GM12892 (cell line): ENCODE data around the gene NCBP1.
A peak's percentile ranks its signal among the peaks of the same experiment; 100 is the strongest.

ENCODE experiments used
- DNase-seq: peaks from one replicate; pipeline ENCODE4 v3.0.0; 2011; ENCODE audit not compliant: insufficient read length
- FAIRE-seq: peaks from 2 replicates; lab custom pipeline; 2011; peaks lifted over from hg19 to GRCh38; lab: Jason Lieb, UNC
- POLR2A ChIP-seq: IDR thresholded peaks from 2 replicates; pipeline ENCODE4 v1.6.1; 2011; ENCODE audit warnings: low read depth, low read length, control low read depth
- POLR2AphosphoS5 ChIP-seq: IDR thresholded peaks from 2 replicates; pipeline ENCODE4 v1.6.1; 2011; ENCODE audit warnings: low read depth, low read length, control low read depth
- TAF1 ChIP-seq: IDR thresholded peaks from 2 replicates; pipeline ENCODE4 v1.6.1; 2011; ENCODE audit warnings: low read depth, mild to moderate bottlenecking, control low read depth, low read length, borderline replicate concordance

Gene NCBP1

DNA sequence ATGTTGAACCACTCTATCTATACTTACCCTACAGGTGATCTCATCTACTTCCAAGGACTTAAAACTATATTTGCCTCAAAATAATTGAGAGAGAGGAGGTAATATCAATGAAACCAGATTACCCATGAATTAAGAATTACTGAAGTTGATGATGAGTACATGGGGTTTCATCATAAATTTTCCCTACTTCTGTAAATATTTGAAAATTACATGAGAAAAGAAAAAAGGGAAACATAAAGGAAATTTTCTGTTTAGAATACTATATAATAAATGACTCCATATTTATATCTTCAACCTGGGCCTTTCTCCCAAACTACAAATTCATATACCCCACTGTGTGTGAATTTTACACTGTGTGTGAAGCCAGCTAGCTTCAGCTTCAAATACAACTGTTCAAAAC, 3.0 kb upstream of the NCBP1 start:
- TF ChIP-seq TAF1 (no peak), POLR2A (no peak), POLR2AphosphoS5 (no peak)
- FAIRE-seq (no peak), DNase-seq (no peak)

DNA sequence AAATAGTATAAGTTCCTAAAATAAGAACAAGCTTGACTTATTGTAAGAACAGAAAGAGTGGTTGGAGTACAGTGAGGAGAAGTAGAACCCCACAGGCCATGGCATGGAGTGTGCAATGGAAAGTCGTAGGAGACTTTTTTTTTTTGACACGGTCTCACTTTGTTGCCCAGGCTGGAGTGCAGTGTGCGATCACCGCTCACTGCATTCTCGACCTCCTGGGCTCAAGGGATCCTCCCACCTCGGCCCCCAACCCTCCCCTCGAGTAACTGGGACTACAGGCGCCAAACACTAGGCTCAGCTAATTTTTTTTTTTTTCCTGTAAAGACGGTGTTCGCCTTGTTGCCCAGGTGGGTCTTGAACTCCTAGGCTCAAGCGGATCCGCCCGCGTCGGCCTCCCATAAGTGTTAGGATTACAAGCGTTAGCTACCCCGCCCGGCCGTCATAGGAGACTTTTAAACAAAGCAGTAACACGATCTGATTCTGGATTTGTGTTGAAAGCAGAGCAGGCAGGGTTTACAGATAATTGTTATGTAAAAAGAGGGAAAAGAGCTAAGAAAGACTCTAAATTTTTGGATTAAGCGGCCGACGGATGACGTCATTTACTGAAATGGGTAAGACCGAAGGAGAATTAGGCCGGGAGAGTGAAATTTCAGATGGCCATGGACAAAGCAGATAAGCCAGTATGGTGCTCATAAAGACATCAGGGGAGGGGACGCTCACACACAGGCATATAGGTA, 1.2 kb upstream of the NCBP1 start:
- DNase-seq (no peak), FAIRE-seq (peak; percentile 44)
- TF ChIP-seq POLR2AphosphoS5, result no peak
- TF ChIP-seq POLR2A, result no peak
- no peak for TF ChIP-seq TAF1

DNA sequence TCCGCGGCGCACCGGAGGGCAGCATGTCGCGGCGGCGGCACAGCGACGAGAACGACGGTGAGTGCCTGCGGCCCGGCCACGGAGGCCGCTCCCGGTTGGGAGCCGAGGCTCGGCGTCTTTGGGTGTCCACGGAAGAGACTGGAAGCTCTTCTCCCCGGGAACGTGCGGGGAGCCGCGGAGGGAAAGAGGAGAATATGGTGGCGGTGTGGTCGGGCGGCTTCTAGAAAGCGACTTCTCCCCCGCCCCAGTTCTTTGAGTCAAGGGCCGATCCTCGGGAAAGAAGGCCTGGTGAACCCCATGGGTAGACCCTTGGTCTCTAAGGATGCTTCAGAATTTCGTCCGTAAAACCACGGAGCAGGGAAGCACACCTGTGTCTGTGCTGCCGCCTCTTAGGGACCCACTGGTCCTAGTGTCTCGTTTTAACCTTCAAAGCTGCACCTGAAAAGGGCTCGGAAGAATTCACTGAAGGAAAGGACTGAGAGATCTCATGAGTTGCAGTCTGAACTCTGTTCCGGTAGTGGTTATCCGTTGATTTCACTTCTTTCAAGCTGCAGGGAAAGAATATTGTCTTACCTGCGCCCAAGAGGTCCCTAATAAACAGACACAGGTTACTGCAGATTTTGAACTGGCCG, 354 bp downstream of the NCBP1 start:
- FAIRE-seq, result peak; percentile 24
- DNase-seq, result no peak

DNA sequence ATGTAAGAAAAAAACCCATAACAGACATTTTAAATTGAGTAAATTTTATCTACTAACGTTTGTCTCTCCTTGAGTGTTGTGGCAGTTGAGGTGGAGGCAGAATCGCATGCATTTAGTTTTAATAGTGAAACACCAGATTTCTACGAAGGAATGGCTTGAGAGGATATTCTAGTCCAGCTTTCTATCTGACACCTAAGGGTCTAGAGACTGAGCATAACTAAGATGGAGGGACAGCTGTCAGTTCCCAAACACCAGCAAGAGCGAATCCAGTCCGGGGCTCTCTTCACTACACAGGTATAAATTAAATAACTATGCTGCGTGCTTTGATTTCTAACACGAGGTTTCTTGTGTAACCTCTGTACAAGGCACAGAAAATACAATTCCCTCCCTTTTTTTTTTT, 1.4 kb downstream of the NCBP1 start:
- TF ChIP-seq POLR2A (no peak), POLR2AphosphoS5 (no peak), TAF1 (no peak)
- FAIRE-seq, result no peak

More for the DNA sequence above, 354 bp downstream of the NCBP1 start:
- TF ChIP-seq POLR2A (no peak), POLR2AphosphoS5 (0 out of 2 replicates have a peak, but pooled peaks have one; percentile 84), TAF1 (no peak)

DNA sequence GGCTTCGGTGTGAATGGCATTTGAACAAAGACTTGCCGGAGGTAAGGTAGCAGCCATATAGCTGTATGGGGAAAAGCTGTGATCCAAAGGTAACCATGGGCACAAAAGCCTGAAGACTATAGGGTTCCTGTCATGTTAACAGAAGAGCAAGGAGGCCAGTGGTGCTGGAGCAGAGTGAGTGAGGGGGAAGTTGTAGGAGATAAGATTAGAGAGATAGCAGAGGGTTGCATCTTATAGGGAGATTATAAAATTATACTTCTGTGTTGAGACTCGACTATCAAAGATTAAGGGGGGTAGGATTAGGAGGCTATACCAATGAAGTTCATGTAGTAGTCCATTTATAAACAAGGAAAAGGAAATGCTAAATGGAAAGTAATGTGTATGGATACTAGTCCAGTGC, 3.3 kb downstream of the NCBP1 start:
- DNase-seq, result no peak
- no peak for FAIRE-seq

More for the DNA sequence above, 1.4 kb downstream of the NCBP1 start:
- no peak for DNase-seq

DNA sequence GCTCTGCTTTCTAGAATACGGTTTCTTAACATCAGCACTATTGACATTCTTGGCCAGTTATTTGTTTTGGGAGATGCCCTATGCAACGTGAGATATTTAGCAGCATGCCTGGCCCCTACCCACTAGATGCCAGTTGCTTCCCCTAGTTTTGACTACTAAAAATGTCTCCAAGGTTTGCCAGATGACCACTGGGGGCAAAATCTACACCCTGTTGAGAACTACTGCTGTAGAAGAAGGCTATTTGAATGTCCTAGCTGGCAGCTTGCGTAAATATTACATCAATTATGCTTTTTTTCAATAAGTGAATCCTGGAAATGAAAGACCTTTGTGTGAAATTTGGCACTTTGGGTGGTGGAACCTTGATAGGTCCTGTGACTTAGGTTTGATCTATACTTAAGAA, 5.0 kb downstream of the NCBP1 start:
- FAIRE-seq, result no peak
- no peak for TF ChIP-seq TAF1
- no peak for TF ChIP-seq POLR2A
- no peak for TF ChIP-seq POLR2AphosphoS5
- DNase-seq, result no peak

More for the DNA sequence above, 3.3 kb downstream of the NCBP1 start:
- TF ChIP-seq POLR2A, result no peak
- no peak for TF ChIP-seq POLR2AphosphoS5
- TF ChIP-seq TAF1, result no peak

DNA sequence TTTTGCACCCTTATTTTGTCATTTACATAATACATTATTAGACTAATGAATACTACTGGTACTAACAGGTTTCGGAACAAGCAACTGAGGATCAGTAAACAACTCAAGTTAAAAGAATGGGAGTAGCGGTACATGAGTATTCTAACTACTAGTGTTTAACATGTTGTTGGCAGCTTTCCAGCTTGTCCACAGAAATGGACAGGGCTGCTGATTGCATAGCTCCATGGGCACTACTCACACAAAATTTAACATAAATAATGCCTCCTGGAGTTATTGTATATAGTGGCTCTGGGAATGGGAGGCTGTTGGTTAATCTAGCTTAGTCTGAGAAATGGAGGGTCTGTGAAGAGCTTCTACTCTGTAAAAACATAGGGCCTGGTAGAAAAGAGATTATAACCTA, 6.7 kb downstream of the NCBP1 start:
- FAIRE-seq, result no peak
- TF ChIP-seq TAF1 (no peak), POLR2AphosphoS5 (no peak), POLR2A (no peak)
- DNase-seq, result no peak

DNA sequence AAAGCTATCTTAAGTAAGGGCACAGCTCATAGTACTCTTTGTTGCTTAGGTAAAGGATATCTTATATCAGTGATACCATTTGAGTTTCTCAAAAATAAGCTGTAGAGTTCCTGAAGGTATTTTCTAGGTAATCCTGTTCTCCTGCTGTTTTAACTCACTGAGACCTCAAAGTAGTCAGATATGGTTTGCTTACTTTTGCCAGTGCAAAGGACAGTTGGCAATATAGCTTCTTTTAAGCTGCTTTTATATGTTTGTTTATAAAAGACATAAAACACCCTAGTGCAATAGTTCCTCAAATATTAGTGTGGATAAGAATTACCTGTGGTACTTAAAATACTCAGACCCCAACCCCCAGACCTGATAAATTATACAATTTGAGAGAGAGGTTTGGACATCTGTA, 12.1 kb downstream of the NCBP1 start:
- FAIRE-seq (peak; percentile 40), DNase-seq (no peak)
- no peak for TF ChIP-seq POLR2A
- TF ChIP-seq TAF1, result no peak
- TF ChIP-seq POLR2AphosphoS5, result no peak

DNA sequence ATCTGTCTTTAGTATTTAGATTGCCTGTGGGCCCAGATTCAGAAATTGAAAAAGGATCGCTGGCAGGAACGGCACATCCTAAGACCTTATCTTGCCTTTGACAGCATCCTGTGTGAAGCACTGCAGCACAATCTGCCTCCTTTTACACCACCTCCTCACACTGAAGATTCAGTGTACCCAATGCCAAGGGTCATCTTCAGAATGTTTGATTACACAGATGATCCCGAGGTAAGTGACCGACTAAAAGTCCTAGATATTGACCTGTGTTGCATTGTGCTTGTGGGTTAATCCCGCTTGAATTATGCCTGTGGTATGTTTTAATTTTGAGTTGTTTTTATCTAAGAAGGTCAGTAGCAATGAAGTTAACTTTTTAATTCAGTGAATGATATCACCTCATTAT, 14.4 kb downstream of the NCBP1 start:
- DNase-seq (no peak), FAIRE-seq (no peak)
- no peak for TF ChIP-seq TAF1
- no peak for TF ChIP-seq POLR2AphosphoS5
- TF ChIP-seq POLR2A, result no peak

DNA sequence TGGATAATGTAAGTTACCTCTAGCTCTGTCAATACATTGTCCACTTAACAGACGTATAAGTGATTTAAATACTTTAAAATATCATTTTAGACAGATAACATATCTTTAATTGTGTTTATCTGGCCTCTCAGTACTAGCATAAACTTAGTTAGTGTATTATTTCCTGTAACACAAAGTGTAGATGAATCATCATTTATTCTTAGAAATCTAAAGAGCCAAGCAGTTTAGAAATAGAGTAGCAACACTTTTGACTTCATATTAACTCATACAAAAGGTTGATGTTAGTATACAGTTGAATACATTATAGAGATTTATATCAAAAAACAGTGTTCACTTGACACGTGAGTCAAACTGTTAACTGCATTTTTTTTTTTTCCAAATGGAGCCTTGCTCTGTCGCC, 18.0 kb downstream of the NCBP1 start:
- FAIRE-seq (no peak), DNase-seq (no peak)
- no peak for TF ChIP-seq POLR2A
- TF ChIP-seq TAF1, result no peak
- TF ChIP-seq POLR2AphosphoS5, result no peak

DNA sequence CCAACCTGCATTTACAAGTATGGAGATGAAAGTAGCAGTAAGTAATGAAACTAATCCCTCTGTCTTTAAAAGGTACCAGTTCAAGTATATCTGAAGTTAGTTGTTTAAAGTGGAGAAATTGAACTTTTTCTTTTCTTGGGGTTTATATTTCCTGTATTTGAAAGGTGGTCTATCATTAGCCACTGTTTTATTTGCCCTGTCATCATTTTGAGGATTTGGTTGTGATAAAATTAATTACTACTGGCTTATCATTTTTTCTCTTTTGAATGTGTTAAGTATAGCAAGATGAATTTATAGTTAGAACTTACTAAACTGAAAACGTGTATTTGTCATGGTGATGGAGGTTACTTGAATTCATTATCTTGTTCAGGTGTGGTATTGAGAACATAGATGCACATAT, 25.1 kb downstream of the NCBP1 start:
- FAIRE-seq (peak; percentile 33), DNase-seq (no peak)
- TF ChIP-seq TAF1, result no peak
- TF ChIP-seq POLR2A, result no peak
- no peak for TF ChIP-seq POLR2AphosphoS5

DNA sequence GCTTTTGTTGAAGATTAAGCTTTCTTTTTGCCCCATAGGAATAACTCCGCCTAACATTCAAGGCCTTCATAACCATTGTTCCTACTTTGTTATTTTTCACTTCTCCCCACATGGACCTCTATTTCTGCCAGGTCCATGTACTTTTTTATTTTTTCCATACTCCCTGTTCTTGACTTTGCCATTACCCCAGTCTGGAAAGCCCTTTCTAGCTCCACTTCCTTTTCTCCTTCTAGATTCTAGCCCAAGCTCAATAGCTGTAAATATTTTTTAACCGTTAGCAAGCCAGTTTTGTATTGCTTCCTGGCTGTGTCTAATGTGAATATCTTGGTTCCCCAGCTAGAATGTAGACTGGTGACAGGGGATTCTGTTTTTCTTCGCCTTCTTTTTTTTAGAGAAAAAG, 26.1 kb downstream of the NCBP1 start:
- TF ChIP-seq POLR2A (no peak), POLR2AphosphoS5 (no peak), TAF1 (no peak)
- DNase-seq, result no peak
- FAIRE-seq, result no peak
